ENCODE data around the gene IGSF21. TPM values are rescaled to one million over a fixed set of nuclear protein-coding genes. Genes with fewer than 3 reads are reported as not detected.
A peak's percentile ranks its signal among the peaks of the same experiment; 100 is the strongest.

Gene IGSF21
- polyA plus RNA-seq (2013, experiment 1 of 2; ENCODE audit: insufficient read length): not detected
- polyA plus RNA-seq (2013, experiment 2 of 2; ENCODE audit: insufficient read length): not detected

DNA sequence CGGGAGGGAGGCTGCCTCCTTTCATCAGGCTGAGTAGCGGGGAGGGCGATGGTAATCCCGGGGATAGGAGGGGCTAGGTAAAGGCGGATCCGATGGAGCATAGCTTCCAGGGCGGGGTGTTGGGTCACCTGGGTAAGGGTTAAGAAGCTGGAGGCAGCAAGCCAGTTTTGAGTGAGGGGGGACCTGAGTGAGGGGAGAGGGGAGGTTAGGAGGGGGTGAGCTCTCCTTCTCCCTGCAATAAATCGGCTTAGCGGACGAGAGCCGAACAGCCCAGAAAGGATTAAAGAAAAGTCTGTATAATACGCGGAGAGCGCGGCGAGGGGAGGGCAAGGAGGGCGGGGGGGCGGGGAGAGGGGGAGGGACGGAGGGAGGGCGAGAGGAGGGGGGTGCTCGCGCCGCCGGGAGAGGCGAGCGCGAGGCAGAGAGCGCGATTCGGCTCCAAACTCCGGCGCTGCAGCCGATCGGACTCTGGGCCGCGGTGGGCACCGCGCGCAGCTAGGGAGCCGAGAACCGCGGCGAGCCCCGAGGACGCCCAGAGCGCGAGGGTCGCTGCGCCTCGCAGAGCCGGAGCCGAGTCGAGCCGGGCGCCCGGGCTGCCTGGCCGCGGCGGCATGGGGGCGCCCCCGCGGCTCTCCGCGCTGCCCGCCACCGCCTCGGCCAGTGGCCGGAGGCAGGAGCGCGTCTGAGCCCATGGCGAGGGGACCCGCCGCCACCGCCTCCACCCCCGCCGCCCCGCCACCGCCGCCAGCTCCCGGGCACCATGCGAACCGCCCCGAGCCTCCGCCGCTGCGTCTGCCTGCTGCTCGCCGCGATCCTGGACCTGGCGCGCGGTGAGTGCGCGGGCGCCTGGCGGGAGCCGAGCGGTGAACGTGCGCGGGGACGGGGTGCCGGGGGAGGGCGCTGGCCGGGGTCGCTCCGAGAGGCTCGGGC lies at the start of gene IGSF21:
Gene IGSF21 (plus strand): TSS at position 430 of the 930 bp plus-strand sequence. CDS start 331 bp downstream, at position 761.
- DNase-seq: no peak

DNA sequence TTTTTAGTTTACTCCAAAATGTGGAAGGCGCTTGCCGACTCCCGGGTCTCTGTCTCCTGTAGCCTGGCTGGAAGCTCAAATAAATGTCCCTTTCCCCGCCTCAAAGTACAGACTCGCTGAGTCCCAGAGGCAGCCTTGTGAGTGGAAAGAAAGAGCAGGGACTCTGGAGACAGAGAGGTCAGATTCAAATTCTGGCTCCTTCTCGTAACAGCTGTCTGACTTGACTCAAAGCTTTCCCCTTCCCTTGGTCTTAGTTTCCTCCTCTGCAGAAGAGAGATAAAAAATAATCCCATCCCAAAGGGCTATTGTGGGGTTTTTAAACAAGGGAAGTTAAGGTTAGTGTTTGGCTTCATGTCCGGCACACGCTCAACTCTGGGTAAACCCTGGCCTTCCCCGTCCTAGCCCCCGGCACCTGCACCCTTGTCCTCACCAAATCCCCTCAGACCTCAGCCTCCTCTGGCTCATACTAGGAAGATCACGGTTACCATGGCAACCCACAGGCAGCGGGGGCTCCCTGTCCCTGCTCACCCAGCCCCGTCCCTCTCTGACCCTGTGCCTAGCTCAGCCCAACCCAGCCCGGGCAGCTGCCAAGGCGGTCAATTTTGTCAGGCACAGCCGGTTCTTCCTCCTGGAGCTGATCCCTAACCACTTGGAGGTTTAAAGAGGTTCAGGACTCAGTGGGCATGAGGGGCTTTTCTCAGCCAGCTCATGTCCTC lies 49.2 kb upstream of the IGSF21 start:
- DNase-seq: no peak

DNA sequence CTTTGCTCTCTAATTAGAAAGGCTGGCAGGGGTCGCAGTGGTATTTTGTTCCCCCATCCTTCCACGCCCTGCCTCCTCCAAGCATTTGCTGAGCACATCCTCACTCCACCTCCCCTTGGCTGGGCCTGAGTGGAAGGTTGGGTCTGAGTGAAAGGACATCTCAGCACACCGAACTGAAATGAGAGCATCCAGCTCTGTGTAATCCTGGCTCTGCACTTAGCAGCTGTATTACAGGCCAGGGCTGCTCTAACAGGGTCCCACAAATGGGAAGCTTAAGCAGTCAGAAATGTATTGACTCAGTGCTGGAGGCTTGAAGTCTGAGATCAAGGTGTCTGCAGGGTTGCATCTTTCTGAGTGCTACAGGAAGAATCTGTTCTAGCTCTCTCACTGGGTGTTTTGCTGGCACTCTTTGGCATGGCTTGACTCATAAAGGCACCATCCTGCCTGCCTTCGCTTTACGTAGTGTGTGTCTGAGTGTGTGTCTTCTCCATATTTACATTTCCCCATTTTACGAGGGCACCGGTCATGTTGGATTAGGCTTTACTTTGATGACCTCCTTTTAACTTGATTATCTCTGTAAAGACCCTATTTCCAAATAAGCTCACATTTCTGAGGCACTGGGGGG lies 48.5 kb upstream of the IGSF21 start:
- DNase-seq: no peak

DNA sequence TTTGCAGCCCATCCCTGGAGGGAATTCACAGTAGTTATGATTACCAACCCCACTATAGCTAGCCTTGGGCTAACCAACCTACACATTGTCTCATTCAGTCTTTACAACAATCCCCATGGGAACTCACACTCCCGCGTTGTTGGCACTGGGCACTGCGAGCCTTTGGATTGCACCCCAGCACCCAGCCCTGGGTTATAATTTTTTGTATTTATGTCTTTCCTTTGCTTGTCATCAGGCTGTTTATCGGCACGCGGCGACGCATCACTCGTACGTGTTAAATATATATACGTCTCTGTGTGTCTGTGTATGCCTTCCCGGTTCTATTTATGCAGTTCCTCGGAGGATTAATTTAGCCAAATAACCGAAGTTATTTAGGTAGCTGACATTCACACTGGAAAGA lies 47.2 kb upstream of the IGSF21 start:
- no peak for DNase-seq

DNA sequence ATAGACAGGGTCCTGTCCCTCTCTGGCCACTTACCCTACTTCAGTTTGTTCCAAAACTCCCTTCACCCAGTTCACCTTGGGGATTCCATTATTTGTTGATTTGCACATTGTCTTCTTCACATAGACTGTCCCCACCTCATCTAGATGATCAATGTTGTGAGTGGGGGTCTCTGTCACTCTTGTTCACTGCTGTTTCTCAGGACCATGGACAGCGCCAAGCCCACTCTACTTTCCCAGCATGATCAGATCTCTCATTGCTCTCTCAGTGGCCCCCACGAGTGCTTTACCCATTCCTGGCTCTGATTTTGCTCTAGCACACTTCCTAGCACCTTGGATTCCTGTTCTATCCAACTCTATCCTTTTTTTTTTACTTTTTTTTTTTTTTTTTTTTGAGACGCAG lies 45.4 kb upstream of the IGSF21 start:
- no peak for DNase-seq

DNA sequence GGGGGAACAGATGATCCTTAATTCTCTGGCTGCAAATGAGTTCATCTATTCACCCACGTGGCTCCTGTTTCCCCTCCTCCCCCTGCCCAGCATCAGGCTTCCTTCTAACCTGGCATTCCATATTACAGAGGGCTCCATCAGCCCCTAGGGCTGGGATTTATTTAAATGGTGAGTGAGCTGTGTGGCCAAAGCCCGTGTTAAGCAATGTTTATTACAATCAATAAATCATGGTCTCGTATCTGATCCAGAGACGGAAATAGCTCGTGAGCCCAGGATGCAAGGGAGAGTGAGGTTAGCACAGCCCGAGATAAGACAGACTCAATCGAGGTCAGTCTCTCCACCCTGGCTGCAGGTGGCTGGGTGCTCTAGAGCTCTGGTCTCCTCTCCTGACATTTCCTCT lies 43.1 kb upstream of the IGSF21 start:
- DNase-seq: no peak

DNA sequence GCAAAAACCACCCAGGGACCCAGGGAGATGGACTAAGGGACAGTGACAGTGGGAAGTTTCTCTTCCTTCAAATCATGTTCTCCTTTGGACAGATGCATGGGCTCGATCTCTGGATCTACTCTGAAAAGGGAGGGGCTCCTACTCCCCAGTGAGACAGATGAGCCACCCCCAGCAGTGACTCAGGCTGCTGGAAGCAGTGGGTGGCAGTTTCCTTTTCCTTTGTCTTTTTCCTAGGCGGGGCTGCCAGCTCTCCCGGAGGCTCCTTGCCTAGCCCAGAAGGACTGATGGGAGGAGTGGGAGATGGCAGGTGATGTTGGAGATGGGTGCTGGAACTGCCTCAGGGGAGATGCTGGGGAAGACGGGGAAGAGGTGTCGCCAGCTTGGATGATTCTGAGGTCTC lies 41.0 kb upstream of the IGSF21 start:
- DNase-seq: no peak

DNA sequence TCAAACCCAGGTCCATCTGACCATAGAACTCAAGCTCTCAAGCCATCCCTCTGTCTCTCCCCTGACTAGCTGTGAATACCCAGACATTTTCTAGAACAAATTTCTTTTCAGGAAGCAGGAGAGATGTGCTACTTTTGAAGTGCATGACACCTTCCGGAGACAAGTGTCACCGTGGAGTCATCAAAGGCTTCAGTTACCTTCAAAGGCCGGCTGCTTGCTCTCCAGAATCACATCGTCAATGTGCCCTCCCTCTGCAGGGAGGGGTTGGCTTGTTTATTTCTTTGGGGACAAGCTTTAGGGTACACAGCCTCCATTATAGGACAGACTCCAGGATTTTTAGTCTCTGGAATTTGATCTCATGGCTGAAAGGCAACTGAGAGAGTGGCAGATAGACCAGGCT lies 37.7 kb upstream of the IGSF21 start:
- DNase-seq: no peak

DNA sequence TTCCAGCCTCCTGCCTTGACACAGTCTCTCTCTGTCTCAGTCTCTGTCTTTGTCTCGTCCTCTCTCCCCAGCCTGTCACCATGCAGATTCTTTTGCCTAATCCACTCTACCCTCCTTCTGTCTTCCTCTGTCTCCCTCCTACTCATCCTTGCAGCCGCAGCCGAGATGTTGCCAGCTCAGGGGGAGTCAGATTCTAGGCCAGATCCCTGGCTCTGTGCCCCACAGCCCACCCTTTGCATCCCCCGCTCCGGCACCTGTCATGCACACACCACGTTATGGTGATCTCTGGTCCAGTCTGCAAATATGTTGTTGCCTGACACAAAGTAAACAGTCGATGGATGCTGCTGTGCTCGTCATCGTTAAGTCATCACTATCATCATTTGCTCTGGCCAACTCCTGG lies 35.5 kb upstream of the IGSF21 start:
- no peak for DNase-seq

DNA sequence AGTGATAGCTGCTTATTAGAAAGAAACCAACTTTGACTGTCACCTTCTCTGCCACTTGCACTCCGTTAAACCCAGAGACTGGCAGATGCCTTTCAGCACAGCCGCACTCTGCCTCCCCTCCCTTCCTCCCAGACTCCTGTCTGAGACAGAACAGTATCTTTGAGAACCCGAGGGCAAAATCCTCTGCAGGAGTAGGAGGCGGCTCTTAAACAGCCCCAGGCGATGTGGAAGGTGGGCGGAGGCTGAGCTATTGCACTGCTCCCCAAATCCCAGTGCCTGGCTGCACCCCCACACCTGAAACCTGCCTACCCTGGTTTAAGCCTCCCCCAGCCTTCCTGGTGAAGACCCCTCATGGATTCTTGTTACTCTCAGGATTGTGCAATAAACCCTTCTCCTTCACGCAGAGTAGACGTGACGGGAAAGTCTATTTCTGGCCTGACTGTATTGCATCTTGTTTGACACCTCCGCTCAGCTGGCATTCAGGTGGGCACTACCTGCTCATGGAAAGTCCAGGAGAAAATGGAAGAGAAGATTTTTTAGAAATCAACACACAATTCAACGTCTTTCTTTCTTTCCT lies 34.4 kb upstream of the IGSF21 start:
- no peak for DNase-seq

DNA sequence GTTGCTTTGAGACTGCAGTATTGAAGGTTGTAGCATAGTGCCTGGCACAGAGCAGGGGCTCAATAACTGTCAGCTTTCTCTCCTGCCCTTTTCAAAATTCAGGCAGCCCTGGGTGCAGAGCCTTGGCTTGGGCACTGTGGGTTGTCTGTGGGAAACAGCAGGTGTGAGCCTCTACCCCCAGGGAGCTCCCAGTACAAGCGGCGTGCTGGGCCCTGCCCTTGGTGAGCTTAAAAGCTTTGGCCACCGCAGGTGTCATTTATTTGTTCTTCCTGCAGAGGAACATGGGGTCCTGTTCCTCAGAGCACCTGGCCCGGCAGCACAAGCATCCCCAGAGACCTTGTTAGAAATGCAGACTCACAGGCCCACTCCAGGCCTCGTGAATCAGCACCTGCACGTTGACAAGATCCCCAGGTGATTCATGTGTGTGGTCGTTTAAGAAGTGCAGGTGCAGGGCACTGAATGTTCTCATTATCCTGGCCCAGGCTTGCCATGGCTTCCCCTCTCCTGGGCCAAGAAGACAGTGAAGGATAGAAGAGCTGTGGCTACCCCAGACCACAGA lies 29.9 kb upstream of the IGSF21 start:
- no peak for DNase-seq

DNA sequence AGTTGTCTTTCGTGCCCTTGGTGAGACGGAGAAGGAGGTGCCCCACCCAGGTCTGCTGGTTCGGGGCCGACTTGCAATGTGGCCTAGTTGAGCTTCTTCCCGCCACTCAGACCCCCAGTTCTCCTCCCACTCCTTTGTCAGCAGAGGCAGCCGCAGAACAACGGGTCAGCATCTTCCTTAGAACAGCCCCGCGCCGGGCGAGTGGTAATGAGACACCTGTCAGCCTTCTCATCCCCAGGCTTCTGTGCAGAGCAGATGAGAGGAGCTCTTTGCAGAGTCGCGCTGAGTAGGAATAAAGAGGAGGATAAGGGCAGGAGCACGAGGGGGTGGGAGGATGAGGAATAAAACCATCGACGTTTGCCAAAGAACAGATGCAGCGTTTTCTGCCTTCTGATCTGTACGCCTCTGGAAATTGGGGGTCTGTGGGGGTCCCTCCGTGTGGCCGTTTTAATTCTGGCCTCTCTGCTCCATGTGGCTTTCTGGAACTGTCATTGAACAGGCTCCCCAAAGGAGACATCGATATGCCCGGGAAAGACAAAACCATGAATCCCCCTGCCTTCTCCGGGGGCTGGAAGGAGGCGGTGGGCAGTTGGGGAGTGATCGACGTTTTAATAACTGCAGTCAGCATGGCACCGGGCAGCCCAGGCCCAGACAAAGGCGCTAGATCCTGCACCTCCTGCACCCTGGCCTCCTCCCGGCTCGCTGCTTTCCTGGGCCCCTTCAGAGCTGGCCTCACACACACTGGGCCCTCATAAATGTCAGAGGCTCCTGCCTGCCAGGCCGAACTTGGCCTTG lies 27.5 kb upstream of the IGSF21 start:
- no peak for DNase-seq

DNA sequence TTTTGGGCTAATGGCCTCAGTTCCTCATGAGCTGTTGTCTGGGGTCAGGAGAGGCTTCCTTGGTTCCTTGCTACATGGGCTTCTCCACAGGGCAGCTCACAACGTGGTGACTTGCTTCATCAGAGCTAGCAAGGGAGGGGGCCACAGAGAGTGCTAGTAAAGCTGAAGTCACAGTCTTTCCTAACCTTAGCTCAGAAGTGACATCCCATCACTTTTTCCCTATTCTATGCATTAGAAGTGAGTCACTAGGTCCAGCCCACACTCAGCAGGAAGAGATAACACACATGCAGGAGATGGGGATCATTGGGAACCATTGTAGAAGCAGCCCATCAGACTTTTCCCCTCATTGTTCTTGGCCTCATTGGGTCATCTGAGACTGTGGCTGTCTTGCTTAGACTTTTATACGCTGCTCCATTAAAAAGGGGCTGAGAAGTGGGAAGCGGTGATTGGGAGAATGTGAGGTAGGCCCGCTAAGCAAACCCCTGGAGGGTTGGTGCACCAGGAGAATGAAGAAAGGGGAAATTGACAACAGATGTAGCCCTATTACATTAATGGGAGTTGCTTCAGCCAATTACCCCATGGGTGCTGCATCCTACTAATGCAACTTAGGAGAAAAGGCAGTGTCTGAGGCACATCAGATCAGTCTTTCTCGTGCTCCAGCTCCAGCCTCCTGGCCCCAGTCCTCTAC lies 22.1 kb upstream of the IGSF21 start:
- DNase-seq: no peak

DNA sequence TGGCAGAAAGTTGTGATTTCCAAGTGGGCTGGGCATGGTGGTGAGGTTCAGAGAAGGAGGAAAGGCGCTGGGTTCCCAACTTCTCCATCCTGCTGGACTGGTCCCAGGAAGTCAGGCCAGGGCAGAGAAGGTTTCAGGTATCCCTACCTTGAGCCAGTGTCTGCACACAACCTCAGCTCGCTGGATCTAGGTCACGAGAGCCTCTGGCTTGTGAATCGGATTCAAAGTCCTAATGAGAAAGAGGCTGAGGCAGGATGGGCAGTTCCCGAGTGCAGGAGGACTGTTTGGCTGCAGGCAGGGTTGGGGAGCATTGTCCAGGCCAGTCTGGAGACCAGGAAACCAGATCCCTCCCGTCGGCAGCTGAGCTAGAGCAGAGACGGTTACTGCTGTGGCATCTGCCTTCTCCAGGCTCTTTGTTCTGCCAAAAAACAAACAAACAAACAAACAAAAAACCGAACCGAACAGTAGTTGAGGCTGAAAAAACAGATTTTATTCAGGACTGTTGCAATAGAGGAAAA lies 19.5 kb upstream of the IGSF21 start:
- DNase-seq: no peak

DNA sequence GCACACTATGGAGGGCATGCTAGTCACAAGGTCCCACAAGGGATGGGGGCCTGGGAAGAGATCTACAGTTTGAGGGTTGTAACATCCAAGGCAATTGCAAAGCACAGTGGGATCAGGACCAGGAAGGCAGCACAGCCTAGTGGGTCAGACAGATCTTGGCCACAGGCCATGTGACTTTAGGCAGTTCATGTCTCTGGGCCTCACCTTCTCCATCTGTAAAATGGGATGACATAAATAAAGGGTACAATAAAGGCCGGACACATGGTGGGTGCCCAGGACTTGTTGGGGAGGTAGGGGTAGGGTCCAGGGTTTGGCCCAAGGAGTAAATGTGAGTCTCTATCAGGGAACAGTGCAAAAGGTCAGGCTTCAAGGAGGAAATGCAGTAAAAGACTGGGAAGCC lies 18.1 kb upstream of the IGSF21 start:
- no peak for DNase-seq

DNA sequence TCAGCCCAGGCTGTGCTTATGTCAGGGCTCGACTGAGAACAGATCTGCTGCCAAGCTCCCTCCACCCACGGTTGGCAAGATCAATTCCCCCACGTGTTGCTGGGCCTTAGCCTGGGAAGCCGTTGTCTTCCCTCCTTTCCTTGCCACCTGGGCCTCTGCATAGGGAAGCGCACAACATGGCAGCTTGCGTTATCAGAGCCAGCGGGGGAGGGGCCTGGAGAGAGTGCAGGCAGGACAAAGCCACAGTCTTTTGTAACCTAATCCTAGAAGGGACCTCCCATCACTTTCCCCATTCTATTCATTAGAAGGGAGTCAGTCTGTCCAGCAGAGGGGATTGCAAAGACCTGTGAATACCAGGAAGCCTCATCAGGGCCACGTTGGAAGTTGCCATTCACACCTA lies 17.0 kb upstream of the IGSF21 start:
- DNase-seq: no peak

DNA sequence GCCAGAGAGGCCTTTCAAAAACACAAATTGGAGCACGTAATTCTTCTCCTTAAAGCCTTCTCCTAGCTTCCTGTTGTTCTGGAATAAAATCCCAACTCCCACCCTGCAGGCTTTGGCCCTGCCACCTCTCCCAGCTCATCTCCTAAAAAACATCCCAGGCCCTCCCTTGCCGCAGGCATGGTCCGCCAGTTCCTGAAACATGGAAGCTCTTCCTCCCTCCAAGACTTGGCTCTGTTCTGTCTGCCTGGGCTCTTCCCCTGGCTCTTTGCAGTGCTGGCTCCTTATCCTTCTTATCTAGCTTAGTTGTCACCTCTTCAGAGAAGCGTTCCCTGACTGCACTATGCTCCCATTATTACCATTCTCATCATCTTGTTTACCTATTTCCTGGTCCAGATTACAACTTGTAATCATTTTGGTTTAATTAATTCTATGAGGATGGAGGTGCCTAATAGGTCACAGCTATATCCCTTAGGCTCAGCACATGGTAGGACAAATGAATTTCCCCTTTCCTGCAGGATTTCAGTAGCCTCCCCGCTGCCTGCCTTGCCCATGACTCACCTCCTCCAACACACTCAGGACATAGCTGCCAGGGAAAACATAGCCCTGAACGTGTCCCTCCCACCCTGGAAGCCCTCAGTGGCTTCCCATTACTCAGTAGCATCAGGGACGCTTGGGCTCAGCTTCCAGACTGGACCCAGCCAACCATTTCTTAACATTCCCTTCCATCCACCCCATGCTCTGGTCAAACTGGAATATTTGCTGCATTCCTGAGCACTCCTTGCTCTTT lies 15.7 kb upstream of the IGSF21 start:
- DNase-seq: peak; percentile 75

DNA sequence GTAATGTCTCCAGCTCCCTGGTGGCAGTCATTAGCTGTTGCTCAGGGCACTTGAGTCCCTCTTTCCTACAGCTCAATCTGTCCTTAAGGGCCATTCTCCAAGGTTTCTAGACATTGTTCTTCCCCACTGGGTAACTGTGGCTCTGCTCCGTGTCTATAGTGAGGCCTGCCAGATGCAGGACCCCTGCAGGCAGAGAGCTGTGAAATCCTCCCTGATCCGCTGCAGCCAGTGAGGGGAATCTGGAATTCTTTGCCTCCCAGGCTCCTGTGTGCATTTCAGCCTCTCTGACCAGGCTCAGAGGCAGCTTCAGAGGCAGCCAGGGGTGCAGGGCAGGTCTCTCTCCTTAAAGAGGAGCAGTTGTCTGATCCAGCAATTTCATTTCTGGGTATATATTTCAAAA lies 14.4 kb upstream of the IGSF21 start:
- no peak for DNase-seq

DNA sequence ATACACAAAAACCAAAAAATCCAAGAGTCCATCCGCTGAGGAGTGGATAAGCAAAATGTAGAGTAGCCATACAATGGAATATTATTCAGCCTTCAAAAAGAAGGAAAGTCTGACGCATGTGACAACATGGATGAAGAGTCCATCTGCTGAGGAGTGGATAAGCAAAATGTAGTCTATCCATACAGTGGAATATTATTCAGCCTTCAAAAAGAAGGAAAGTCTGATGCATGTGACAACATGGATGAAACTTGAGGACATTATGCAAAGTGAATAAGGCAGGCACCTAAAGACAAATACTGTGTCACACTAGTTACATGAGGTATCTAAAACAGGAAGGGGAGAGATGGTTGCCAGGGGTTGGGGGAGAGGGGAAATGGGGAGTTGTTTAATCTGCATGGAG lies 14.0 kb upstream of the IGSF21 start:
- no peak for DNase-seq

DNA sequence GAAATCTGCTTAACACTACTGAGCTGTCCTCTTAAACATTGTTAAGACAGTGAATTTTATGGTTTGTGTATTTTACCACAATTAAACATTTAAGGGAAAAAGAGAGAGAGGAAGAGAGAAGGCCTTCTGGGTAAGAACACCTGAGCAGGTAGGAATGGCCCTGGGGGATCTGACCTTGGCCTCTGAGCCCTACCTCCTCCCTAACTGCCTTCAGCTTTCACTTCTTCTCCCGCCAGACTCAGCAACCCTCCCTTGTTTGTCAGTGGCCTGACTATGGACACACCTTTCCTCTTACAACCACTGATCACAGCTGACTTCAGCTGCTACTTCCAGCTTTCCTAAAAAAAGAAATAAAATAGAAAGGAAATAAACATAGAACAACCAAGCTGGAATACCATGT lies 13.5 kb upstream of the IGSF21 start:
- DNase-seq: no peak

Data from fibroblast of skin of abdomen (primary cell).